Esophagus squamous epithelium (tissue), 5 donors: ENCODE results near the gene TMEM91. TPM values are rescaled to one million over a fixed set of nuclear protein-coding genes. Genes with fewer than 3 reads are reported as not detected.
"Not testable (repeated sequence)": the region's sequence is repeated elsewhere in the genome, so short reads cannot be mapped to it uniquely, and the experiment has no call there.

ENCODE experiments used
- DNase-seq: peaks from one replicate; lab custom pipeline; 2025; lab: John Stamatoyannopoulos, UW
- H3K27ac ChIP-seq, 4 donors: fragments of 200-600 bp; sonication (generic); one replicate each; pipeline ENCODE4 v1.5.1; 2016 to 2019; ENCODE audit warnings: mild to moderate bottlenecking in 1 of 4
- H3K27me3 ChIP-seq, 4 donors: fragments of 200-600 bp; sonication (generic); 1 replicate in 3 of 4; 2 replicates in 1 of 4; pipeline versions ENCODE4 v1.5.1 to v1.6.0; 2017 to 2021; ENCODE audit warnings: antibody characterized with exemption in 1 of 4
- H3K36me3 ChIP-seq, 3 donors: fragments of 200-600 bp; sonication (generic); one replicate each; pipeline ENCODE4 v1.5.1; 2016 to 2019
- H3K4me1 ChIP-seq, 3 donors: fragments of 200-600 bp; sonication (generic); one replicate each; pipeline ENCODE4 v1.5.1; 2017 to 2019
- H3K4me3 ChIP-seq, 4 donors: fragments of 200-600 bp; sonication (generic); 1 replicate in 3 of 4; 2 replicates in 1 of 4; pipeline ENCODE4 v1.5.1; 2016 to 2019; ENCODE audit warnings: mild to moderate bottlenecking in 2 of 4, moderate library complexity in 1 of 4
- H3K9me3 ChIP-seq, 3 donors: fragments of 200-600 bp; sonication (generic); one replicate each; pipeline ENCODE4 v1.5.1; 2016 to 2019
- CTCF ChIP-seq, 6 experiments: fragments of 450-650 bp in 4 of 6; fragments of 200-600 bp in 2 of 6; sonication (generic) in 2 of 6; IDR thresholded peaks; one replicate each; pipeline ENCODE4 v1.5.1; 2016 to 2019; ENCODE audit warnings: antibody characterized with exemption in 6 of 6, mild to moderate bottlenecking in 4 of 6, moderate library complexity in 4 of 6
- POLR2A ChIP-seq, 4 donors: fragments of 450-650 bp; IDR thresholded peaks; one replicate each; pipeline ENCODE4 v1.6.1; 2017; ENCODE audit warnings: antibody characterized with exemption in 4 of 4, mild to moderate bottlenecking in 4 of 4, moderate library complexity in 3 of 4
- WGBS, 2 donors: methylation state at CpG; one replicate each; pipeline ENCODE4 v1.1.5; 2018; 5-methylcytosine and 5-hydroxymethylcytosine counted together
- intact Hi-C: fragments of 100-400 bp; cut with DNase I; formaldehyde crosslinking; loops from one replicate; pipeline ENCODE4 v1.15.0; 2022
- total RNA-seq, 4 donors: library from RNA; depleted of rRNA; stranded (reverse); fragments of >200 nt; gene quantifications; one replicate each; pipeline ENCODE4 v1.1.0, GENCODE V29; 2016
- donor health status: DM: yes; HTN: yes; CAD: no.

TMEM91 gene
- total RNA-seq, 4 donors from 2014 or later = 6.2 to 15.8 (median 9.3) TPM

- no peak for DNase-seq
- no peak overlapping the region for H3K4me3 ChIP-seq
- WGBS, 2 donors = 44 to 54% methylated on average over 3 to 4 of the region's 4 CpGs
- peaks cover 31 to 100% (median 48%) of the 10 kb centered on the region in 3 donors for H3K4me1 ChIP-seq
- intact Hi-C loops = no loop called here
- H3K27ac ChIP-seq = peak overlapping the region in 3 of 4 donors; percentile 21 to 96 (median 93)
- TF ChIP-seq POLR2A (IDR thresholded peaks at IDR 0.05) = no peak
- no peak for TF ChIP-seq CTCF (IDR thresholded peaks at IDR 0.05)
- H3K9me3 ChIP-seq = no peaks in the 10 kb centered on the region
- H3K36me3 ChIP-seq = peaks cover 0 to 34% (median 4%) of the 10 kb centered on the region in 3 donors
- H3K27me3 ChIP-seq = no peaks in the 10 kb centered on the region
These were observed 30.9 kb downstream of the TMEM91 start for GRCh38 chr19:41407271-41407670.

GRCh38 chr19:41408256-41408655, 31.9 kb downstream of the TMEM91 start:
- no peaks in the 10 kb centered on the region for H3K27me3 ChIP-seq
- DNase-seq = no peak
- peak overlapping the region in 2 of 4 donors; percentile 81 to 96 for H3K27ac ChIP-seq
- no peak overlapping the region for H3K4me3 ChIP-seq
- TF ChIP-seq POLR2A (IDR thresholded peaks at IDR 0.05) (no peak), CTCF (IDR thresholded peaks at IDR 0.05) (no peak)
- 57 to 64% methylated on average over 3 of the region's 4 CpGs for WGBS, 2 donors
- no peaks in the 10 kb centered on the region for H3K9me3 ChIP-seq
- intact Hi-C loops = no loop called here
- peaks cover 4 to 36% (median 6%) of the 10 kb centered on the region in 3 donors for H3K36me3 ChIP-seq
- H3K4me1 ChIP-seq = peaks cover 31 to 91% (median 42%) of the 10 kb centered on the region in 3 donors

- WGBS, 2 donors = 86% methylated on average over 5 of the region's 5 CpGs
- H3K9me3 ChIP-seq, DNase-seq, H3K4me3 ChIP-seq, intact Hi-C loops, H3K27me3 ChIP-seq: not testable (repeated sequence)
- peak overlapping the region; percentile 18 to 81 (median 39) for H3K27ac ChIP-seq
- peaks cover 4 to 41% (median 10%) of the 10 kb centered on the region in 3 donors for H3K36me3 ChIP-seq
- H3K4me1 ChIP-seq = peaks cover 31 to 85% (median 36%) of the 10 kb centered on the region in 3 donors
These were observed 32.5 kb downstream of the TMEM91 start for GRCh38 chr19:41408846-41409245.

- H3K27ac ChIP-seq = peak overlapping the region; percentile 18 to 81 (median 39)
- peaks cover 31 to 82% (median 35%) of the 10 kb centered on the region in 3 donors for H3K4me1 ChIP-seq
- H3K4me3 ChIP-seq = no peak overlapping the region
- peaks cover 4 to 45% (median 15%) of the 10 kb centered on the region in 3 donors for H3K36me3 ChIP-seq
- no peak for DNase-seq
- H3K9me3 ChIP-seq = no peaks in the 10 kb centered on the region
- no peaks in the 10 kb centered on the region for H3K27me3 ChIP-seq
- intact Hi-C loops = no loop called here
- WGBS, 2 donors = 54 to 71% methylated on average over 4 of the region's 4 CpGs
- TF ChIP-seq CTCF (IDR thresholded peaks at IDR 0.05) (no peak), POLR2A (IDR thresholded peaks at IDR 0.05) (no peak)
These were observed 33.0 kb downstream of the TMEM91 start for GRCh38 chr19:41409288-41409687.

- Histone ChIP-seq H3K27ac (peak overlapping the region in 2 of 4 donors; percentile 66 to 81), H3K4me1 (peaks cover 29 to 82% (median 30%) of the 10 kb centered on the region in 3 donors), H3K4me3 (no peak overlapping the region), H3K36me3 (peaks cover 4 to 57% (median 25%) of the 10 kb centered on the region in 3 donors), H3K9me3 (no peaks in the 10 kb centered on the region), H3K27me3 (no peaks in the 10 kb centered on the region)
- 90 to 92% methylated on average over 3 to 5 of the region's 23 CpGs for WGBS, 2 donors
- TF ChIP-seq CTCF (IDR thresholded peaks at IDR 0.05) = no peak
- TF ChIP-seq POLR2A (IDR thresholded peaks at IDR 0.05) = no peak
- no peak for DNase-seq
- intact Hi-C loops = no loop called here
These were observed 34.2 kb downstream of the TMEM91 start for GRCh38 chr19:41410336-41411054.
